Dendritic cell treated with granulocyte-macrophage colony-stimulating factor and Interleukin-4, amounts not matched to agents 40 ng/mL and 50 ng/mL, for 4 days (primary cell): Measurements from ENCODE around the gene ADGRF3.
A peak's percentile ranks its signal among the peaks of the same experiment; 100 is the strongest.
"Not testable (repeated sequence)": the region's sequence is repeated elsewhere in the genome, so short reads cannot be mapped to it uniquely, and the experiment has no call there.

ENCODE experiments used
- H3K27ac Mint-ChIP-seq: one replicate; pipeline ENCODE4 v1.8.0; 2022; ENCODE audit warnings: mild to moderate bottlenecking, mixed read lengths
- H3K27me3 Mint-ChIP-seq: one replicate; pipeline ENCODE4 v1.8.0; 2022; ENCODE audit warnings: mild to moderate bottlenecking, mixed read lengths
- H3K36me3 Mint-ChIP-seq: one replicate; pipeline ENCODE4 v1.8.0; 2022; ENCODE audit warnings: low read depth, mixed read lengths
- H3K4me1 Mint-ChIP-seq: one replicate; pipeline ENCODE4 v1.8.0; 2022; ENCODE audit warnings: low read depth, mixed read lengths
- H3K4me3 Mint-ChIP-seq: one replicate; pipeline ENCODE4 v1.8.0; 2022; ENCODE audit warnings: mild to moderate bottlenecking, moderate library complexity, mixed read lengths
- H3K9me3 Mint-ChIP-seq: one replicate; pipeline ENCODE4 v1.8.0; 2022; ENCODE audit warnings: mixed read lengths
- intact Hi-C: fragments of 100-400 bp; cut with micrococcal nuclease; formaldehyde crosslinking; loops from one replicate; pipeline ENCODE4 v1.15.0; 2022

Gene ADGRF3

DNA sequence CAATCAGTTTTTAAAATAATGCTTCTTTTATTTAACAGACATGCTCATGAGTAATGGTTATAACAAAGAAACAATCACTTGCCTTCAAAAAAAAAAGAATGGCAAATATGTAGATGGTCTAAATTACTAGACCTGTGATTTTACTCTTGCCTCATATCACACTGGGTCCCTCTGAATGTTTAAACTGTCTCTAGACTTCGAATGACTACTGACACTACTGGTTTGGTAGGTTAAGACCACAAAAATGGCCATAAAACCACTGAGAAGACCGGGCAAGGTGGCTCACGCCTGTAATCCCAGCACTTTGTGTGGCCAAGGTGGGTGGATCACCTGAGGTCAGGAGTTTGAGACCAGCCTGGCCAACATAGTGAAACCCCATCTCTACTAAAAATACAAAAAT is 5.8 kb downstream of the ADGRF3 start:
- Mint-ChIP-seq H3K27ac (no peak overlapping the region), H3K4me1 (peaks cover 12% of the 10 kb centered on the region), H3K9me3 (no peaks in the 10 kb centered on the region), H3K27me3 (no peaks in the 10 kb centered on the region), H3K36me3 (peaks cover 7% of the 10 kb centered on the region), H3K4me3 (no peak overlapping the region)
- intact Hi-C loops: loop anchor here (10.0 kb wide), 1 partner anchor 466 kb away; the partner anchor contains the start of gene ASXL2

DNA sequence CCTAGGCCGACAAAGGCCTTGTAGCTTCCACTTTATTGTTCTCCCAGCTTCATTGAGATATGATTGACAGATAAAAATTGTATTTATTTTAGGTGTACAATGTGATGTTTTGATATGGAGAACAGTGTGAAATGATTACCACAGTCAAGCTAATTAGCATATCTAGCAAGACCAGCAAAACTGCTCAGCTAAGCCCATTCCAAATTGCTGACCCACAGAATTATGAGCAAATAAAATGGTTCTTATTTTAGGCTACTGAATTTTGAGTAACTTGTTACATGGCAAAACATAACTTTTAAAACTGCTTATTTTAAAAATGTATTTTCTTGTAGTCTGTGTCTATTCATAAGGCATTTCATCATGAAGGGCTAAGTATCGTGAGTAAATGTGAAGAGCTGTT is 9.3 kb downstream of the ADGRF3 start:
- H3K27ac Mint-ChIP-seq: no peak overlapping the region
- no peak overlapping the region for H3K4me3 Mint-ChIP-seq
- H3K4me1 Mint-ChIP-seq: peaks cover 5% of the 10 kb centered on the region

DNA sequence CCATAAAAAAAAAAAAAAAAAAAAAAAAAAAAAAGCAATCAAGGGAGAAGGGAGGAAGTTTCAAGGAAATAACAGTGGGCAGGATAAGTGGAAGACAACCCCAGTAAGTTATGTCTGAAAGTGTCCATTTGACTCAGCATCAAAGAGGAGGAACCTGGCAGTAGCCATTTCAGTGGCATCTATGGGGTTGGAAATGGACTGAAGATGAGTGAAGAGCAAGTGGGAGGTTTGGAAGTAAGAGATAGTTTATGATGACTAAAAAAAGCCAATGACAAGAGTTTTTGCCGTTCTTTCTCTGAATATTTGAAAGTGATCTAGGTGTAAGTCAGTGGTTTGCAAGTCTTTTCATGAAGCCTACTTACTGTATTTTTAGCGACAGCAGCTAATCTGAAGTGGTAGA is 9.9 kb downstream of the ADGRF3 start:
- Mint-ChIP-seq H3K4me1 (peaks cover 5% of the 10 kb centered on the region), H3K36me3 (no peaks in the 10 kb centered on the region), H3K27me3 (no peaks in the 10 kb centered on the region), H3K9me3 (no peaks in the 10 kb centered on the region), H3K27ac (no peak overlapping the region), H3K4me3 (no peak overlapping the region)
- intact Hi-C loops: loop anchor here (10.0 kb wide), 1 partner anchor 128 kb away; no protein-coding TSS in a partner anchor

More for the DNA sequence above, 9.3 kb downstream of the ADGRF3 start:
- intact Hi-C loops: loop anchor here (10.0 kb wide), 1 partner anchor 128 kb away; no protein-coding TSS in a partner anchor
- no peaks in the 10 kb centered on the region for H3K36me3 Mint-ChIP-seq
- no peaks in the 10 kb centered on the region for H3K27me3 Mint-ChIP-seq
- no peaks in the 10 kb centered on the region for H3K9me3 Mint-ChIP-seq

DNA sequence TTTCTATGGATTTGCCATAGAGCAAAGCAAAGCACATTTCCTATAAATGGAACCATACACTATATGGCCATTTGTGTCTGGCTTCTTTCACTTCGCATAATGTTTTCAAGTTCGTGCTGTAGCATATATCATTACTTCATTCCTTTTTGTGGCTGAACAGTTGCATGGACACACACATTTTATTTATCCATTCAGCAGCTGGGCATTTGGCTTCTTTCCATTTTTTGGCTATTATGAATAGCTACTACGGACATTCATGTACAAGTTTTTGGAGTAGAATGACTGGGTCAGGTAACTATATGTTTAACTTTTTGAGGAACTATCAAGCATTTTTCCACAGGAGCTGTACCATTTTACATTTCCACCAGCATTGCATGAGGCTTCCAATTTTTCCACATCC is 11.4 kb downstream of the ADGRF3 start:
- Mint-ChIP-seq H3K27me3 (no peaks in the 10 kb centered on the region), H3K27ac (no peak overlapping the region), H3K4me1 (peaks cover 11% of the 10 kb centered on the region), H3K4me3 (no peak overlapping the region), H3K9me3 (no peaks in the 10 kb centered on the region), H3K36me3 (no peaks in the 10 kb centered on the region)
- intact Hi-C loops: loop anchor here (10.0 kb wide), 1 partner anchor 130 kb away; no protein-coding TSS in a partner anchor

DNA sequence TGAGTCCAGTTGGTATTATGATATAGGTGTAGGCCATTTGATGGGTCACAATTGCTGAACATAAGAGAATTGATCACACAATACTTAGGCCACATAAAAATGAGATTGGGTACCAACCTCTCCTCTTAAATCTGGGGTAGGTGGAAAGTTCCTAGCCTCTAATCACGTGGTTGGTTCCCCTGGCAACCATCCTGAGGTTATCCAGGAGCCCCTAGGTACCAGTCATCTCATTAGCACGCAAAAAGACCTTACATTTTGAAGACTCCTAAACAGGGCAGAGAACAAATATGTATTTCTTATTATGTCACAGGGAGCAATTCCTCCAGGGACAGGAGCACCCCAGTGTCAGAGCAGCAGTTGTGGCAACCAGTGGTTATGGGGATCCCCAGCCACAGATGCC is 13.3 kb downstream of the ADGRF3 start:
- Mint-ChIP-seq H3K27me3 (no peaks in the 10 kb centered on the region), H3K9me3 (no peaks in the 10 kb centered on the region)
- intact Hi-C loops: loop anchor here (5.0 to 10.0 kb wide), 2 partner anchors 36 to 132 kb away; no protein-coding TSS in a partner anchor

DNA sequence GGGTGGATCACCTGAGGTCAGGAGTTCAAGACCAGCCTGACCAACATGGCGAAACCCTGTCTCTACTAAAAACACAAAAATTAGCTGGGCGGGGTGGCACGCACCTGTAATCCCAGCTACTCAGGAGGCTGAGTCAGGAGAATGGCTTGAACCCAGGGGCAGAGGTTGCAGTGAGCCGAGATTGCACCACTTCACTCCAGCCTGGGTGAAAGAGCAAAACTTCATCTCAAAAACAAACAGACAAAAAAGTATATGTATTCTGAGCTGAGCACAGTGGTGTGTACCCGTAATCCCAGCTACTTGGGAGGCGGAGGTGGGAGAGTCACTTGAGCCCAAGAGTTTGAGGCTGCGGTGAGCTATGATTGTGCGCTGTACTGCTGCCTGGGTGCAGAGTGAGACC is 15.3 kb downstream of the ADGRF3 start:
- H3K36me3 Mint-ChIP-seq, H3K9me3 Mint-ChIP-seq: not testable (repeated sequence)

More for the DNA sequence above, 13.3 kb downstream of the ADGRF3 start:
- peaks cover 19% of the 10 kb centered on the region for H3K4me1 Mint-ChIP-seq
- no peak overlapping the region for H3K27ac Mint-ChIP-seq
- no peaks in the 10 kb centered on the region for H3K36me3 Mint-ChIP-seq
- no peak overlapping the region for H3K4me3 Mint-ChIP-seq

DNA sequence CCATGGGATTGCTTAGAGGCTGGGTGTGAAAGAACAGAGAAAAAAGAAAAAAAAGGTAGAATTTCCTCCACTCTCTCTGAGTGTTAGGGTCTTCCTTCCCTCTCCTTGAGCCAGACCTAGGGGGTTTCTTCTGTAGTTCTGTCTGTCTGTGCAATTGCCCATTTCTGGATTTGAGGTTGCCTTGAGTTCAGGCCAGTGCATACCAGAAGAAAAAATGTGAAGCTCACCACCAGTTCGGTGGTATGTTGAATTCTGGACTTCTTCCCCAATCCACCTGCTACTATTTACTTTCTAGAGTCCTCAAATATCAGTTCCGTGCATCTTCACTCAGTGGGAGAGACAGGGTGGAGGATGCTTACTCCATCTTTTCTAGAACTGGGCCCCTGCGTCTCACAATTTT is 16.0 kb downstream of the ADGRF3 start:
- intact Hi-C loops: loop anchor here (5.0 to 10.0 kb wide), 2 partner anchors 33 to 134 kb away; no protein-coding TSS in a partner anchor

More for the DNA sequence above, 15.3 kb downstream of the ADGRF3 start:
- not testable (repeated sequence) for H3K27me3 Mint-ChIP-seq, H3K4me3 Mint-ChIP-seq, H3K27ac Mint-ChIP-seq
- intact Hi-C loops: loop anchor here (5.0 to 10.0 kb wide), 2 partner anchors 34 to 133 kb away; no protein-coding TSS in a partner anchor
- H3K4me1 Mint-ChIP-seq: peaks cover 28% of the 10 kb centered on the region

DNA sequence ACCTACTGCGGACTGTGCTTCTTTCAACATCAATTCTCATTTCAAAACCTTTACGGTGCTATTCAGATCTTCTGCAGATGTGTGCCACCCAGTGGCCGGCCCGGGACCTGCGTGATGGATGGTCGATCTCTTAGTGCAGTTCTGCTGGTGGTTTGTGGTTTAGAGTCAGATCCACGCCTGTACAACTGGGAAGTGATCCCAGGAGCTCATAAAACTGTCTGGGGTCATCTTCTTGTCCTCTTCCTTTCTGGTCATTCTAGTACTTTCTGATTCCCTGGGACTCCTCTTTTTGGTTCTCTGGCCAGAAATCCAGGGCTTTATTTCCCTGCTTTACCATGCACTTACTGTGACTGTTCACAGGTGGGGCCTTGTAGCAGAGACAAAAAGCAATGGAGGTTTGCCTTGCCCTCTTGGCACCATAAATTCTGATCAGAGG is 16.5 kb downstream of the ADGRF3 start:
- peaks cover 23% of the 10 kb centered on the region for H3K4me1 Mint-ChIP-seq
- no peaks in the 10 kb centered on the region for H3K27me3 Mint-ChIP-seq
- H3K36me3 Mint-ChIP-seq: no peaks in the 10 kb centered on the region
- H3K4me3 Mint-ChIP-seq: peak overlapping the region; percentile 25
- intact Hi-C loops: loop anchor here (5.0 to 10.0 kb wide), 2 partner anchors 33 to 135 kb away; no protein-coding TSS in a partner anchor
- peak overlapping the region; percentile 77 for H3K27ac Mint-ChIP-seq
- no peaks in the 10 kb centered on the region for H3K9me3 Mint-ChIP-seq

More for the DNA sequence above, 16.0 kb downstream of the ADGRF3 start:
- Mint-ChIP-seq H3K36me3 (no peaks in the 10 kb centered on the region), H3K27me3 (no peaks in the 10 kb centered on the region), H3K27ac (peak overlapping the region; percentile 77), H3K4me3 (peak overlapping the region; percentile 25), H3K4me1 (peaks cover 23% of the 10 kb centered on the region), H3K9me3 (no peaks in the 10 kb centered on the region)

DNA sequence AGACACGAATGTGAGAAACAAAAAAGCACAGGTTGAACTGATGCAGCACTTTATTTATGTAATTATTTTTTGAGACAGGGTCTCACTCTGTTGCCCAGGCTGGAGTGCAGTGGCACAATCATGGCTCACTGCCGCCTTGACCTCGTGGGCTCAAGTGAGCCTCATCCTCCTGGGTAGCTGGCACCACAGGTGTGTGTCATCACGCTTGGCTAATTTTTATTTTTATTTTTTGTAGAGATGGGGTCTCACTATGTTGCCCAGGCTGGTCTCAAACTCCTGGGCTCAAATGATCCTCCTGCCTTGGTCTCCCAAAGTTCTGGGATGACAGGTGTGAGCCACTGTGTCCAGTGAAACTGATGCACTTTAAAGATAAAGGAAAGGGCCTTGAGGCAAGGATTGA is 17.5 kb downstream of the ADGRF3 start:
- H3K27me3 Mint-ChIP-seq, H3K36me3 Mint-ChIP-seq, intact Hi-C loops, H3K9me3 Mint-ChIP-seq, H3K4me3 Mint-ChIP-seq, H3K27ac Mint-ChIP-seq: not testable (repeated sequence)
- H3K4me1 Mint-ChIP-seq: peaks cover 23% of the 10 kb centered on the region

DNA sequence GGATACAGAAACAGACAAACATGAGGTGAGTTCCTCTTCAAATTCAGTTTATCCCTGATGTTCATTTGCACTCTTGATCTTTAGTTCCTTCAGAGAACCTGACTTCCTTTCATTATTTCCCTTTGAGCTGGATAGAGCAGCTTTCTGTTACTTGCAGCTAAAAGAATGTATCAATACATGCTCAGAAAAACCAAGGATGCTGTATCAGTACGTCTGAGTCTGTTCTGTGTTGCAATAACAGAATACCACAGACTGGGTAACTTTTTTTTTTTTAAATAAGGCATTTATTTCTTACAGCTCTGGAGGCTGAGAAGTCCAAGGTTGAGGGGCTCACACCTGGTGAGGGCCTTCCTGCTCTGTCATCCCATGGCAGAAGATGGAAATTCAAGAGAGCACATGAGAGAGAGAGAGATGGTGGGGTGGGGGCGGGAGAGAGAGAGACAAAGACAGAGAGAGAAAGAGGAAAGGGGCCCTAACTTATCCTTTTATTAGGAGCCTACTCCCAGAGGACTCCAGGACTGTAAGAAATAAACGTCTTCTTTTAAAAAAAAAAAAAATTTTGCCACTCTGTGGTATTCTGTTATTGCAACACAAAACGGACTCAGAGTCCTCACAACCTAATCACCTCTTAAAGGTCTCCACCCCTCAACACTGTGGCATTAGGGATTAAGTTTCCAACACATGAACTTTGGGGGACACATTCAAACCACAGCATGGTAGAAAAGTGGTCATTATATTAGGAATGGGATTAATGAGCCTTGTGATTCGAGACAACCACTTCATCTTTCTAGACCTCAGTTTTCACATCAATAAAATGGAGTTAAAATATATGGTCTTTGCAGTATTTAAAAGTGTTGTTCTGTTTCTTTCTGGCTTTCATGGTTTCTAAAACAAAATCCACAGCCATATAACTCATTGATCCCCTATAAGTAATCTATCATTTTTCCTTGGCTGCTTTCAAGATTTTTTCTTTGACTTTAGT is 19.0 kb downstream of the ADGRF3 start:
- Mint-ChIP-seq H3K36me3 (no peaks in the 10 kb centered on the region), H3K27me3 (no peaks in the 10 kb centered on the region), H3K4me3 (no peak overlapping the region), H3K4me1 (peaks cover 23% of the 10 kb centered on the region), H3K27ac (no peak overlapping the region), H3K9me3 (no peaks in the 10 kb centered on the region)
- intact Hi-C loops: no loop called here

DNA sequence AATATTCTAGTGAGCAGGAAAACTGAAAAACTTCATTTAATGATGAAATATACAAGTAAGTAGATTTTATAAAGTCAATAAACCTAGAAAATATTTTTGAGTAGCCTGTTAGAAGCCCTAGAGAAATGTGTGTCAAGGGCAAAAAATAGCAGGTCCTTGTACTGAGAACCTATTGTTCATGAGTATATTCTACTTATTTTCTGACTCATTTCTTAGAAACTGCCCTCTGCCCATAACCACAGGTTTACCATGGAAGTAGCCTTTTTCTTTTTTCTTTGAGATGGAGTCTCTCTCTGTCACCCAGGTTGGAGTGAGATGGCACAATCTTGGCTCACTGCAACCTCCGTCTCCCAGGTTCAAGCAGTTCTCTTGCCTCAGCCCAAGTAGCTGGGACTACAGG is 20.1 kb downstream of the ADGRF3 start:
- Mint-ChIP-seq H3K27me3 (no peaks in the 10 kb centered on the region), H3K9me3 (no peaks in the 10 kb centered on the region), H3K27ac (no peak overlapping the region), H3K36me3 (no peaks in the 10 kb centered on the region), H3K4me1 (peaks cover 23% of the 10 kb centered on the region), H3K4me3 (no peak overlapping the region)
- intact Hi-C loops: no loop called here

DNA sequence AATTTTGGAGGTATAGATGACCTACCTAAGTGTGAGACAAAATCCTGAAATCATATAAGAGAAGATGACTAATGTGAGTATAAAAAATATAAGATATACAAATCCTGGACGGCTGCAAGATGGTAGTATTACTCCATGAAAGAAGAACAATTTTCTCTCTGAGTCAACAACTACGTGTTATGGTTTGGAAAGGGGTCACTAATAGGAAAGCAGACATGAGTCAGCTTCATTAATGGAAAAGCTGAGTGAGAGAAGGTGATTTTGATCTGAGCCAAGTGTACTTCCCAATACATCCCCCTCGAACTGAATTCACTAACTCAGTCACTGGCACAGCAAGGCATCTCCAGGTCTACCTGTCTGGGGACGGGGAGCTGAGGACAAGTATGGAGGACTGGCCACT is 20.7 kb downstream of the ADGRF3 start:
- no peaks in the 10 kb centered on the region for H3K36me3 Mint-ChIP-seq

DNA sequence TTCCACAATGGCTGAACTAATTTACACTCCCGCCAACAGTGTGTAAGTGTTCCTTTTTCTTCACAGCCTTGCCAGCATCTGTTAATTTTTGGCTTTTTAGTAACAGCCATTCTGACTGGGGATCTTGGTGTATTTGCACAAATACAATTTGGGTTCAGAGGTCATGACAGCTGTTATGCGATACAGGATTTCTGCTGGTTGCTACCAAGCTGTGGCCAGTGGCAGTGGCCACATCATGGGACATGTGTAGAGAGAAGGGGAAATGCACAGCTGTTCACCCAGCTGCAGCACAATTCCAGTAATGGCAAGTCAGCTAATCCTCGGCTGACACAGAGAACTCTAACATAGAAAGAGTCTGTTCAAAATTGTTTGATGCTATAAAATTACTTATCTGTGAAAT is 21.7 kb downstream of the ADGRF3 start:
- H3K9me3 Mint-ChIP-seq: no peaks in the 10 kb centered on the region
- no peak overlapping the region for H3K4me3 Mint-ChIP-seq
- H3K27ac Mint-ChIP-seq: no peak overlapping the region
- no peaks in the 10 kb centered on the region for H3K27me3 Mint-ChIP-seq
- no peaks in the 10 kb centered on the region for H3K36me3 Mint-ChIP-seq
- H3K4me1 Mint-ChIP-seq: peaks cover 14% of the 10 kb centered on the region
- intact Hi-C loops: no loop called here

More for the DNA sequence above, 20.7 kb downstream of the ADGRF3 start:
- Mint-ChIP-seq H3K4me3 (no peak overlapping the region), H3K27me3 (no peaks in the 10 kb centered on the region), H3K9me3 (no peaks in the 10 kb centered on the region), H3K27ac (no peak overlapping the region), H3K4me1 (peaks cover 23% of the 10 kb centered on the region)
- intact Hi-C loops: no loop called here

DNA sequence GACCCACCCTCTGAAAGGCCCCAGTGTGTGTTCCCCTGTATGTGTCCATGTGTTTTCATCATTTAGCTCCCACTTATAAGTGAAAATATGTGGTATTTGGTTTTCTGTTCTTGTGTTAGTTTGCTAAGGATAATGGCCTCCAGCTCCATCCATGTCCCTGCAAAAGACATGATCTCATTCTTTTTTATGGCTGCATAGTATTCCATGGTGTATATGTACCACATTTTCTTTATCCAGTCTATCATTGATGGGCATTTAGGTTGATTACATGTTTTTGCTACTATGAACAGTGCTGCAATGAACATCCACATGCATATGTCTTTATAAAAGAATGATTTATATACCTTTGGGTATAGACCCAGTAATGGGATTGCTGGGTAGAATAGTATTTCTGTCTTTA is 22.1 kb downstream of the ADGRF3 start:
- intact Hi-C loops, H3K27ac Mint-ChIP-seq, H3K36me3 Mint-ChIP-seq, H3K27me3 Mint-ChIP-seq, H3K4me3 Mint-ChIP-seq, H3K9me3 Mint-ChIP-seq: not testable (repeated sequence)
- peaks cover 13% of the 10 kb centered on the region for H3K4me1 Mint-ChIP-seq
